ENCODE data around the gene C1QL2. TPM values are rescaled to one million over a fixed set of nuclear protein-coding genes. Genes with fewer than 3 reads are reported as not detected.

C1QL2 gene
- total and polyA plus RNA-seq, 7 donors: 0.03 TPM; not detected in 6

GRCh38 chr2:119181791-119182445 is 23.4 kb upstream of the C1QL2 start:
- no peaks in the 10 kb centered on the region for H3K36me3 ChIP-seq (ENCODE audit: insufficient read depth in 1 of 2, low read depth in 1 of 2)
- WGBS, 3 donors: 85 to 87% (median 85%) methylated on average over 13 of the region's 13 CpGs
- no peaks in the 10 kb centered on the region for H3K4me1 ChIP-seq
- intact Hi-C loops (cut with DNase I): no loop called here
- no peak overlapping the region for H3K27ac ChIP-seq
- DNase-seq: no peak
- no peaks in the 10 kb centered on the region for H3K27me3 ChIP-seq (ENCODE audit: insufficient read depth in 3 of 3, low read length in 2 of 3)
- no peak for TF ChIP-seq CTCF (IDR thresholded peaks at IDR 0.05)
- ATAC-seq: no peak
- H3K9me3 ChIP-seq: no peaks in the 10 kb centered on the region
- no peak overlapping the region for H3K4me3 ChIP-seq

GRCh38 chr2:119181391-119181790 is 22.8 kb upstream of the C1QL2 start:
- Histone ChIP-seq H3K36me3 (ENCODE audit: insufficient read depth in 1 of 2, low read depth in 1 of 2) (no peaks in the 10 kb centered on the region), H3K9me3 (no peaks in the 10 kb centered on the region), H3K27me3 (ENCODE audit: insufficient read depth in 3 of 3, low read length in 2 of 3) (no peaks in the 10 kb centered on the region), H3K4me3 (no peak overlapping the region), H3K4me1 (no peaks in the 10 kb centered on the region), H3K27ac (no peak overlapping the region)
- ATAC-seq: no peak
- TF ChIP-seq CTCF (IDR thresholded peaks at IDR 0.05): no peak
- intact Hi-C loops (cut with DNase I): no loop called here
- no peak for DNase-seq
- 88 to 92% (median 92%) methylated on average over 10 of the region's 10 CpGs for WGBS, 3 donors

- intact Hi-C loops (cut with DNase I): no loop called here
- no peaks in the 10 kb centered on the region for H3K9me3 ChIP-seq
- 68 to 76% (median 71%) methylated on average over 5 of the region's 5 CpGs for WGBS, 3 donors
These were observed 22.3 kb upstream of the C1QL2 start for GRCh38 chr2:119180892-119181291.

GRCh38 chr2:119179991-119180390 is 21.4 kb upstream of the C1QL2 start:
- WGBS, 3 donors: 87 to 89% (median 88%) methylated on average over 7 of the region's 7 CpGs
- TF ChIP-seq CTCF (IDR thresholded peaks at IDR 0.05): no peak
- Histone ChIP-seq H3K36me3 (ENCODE audit: insufficient read depth in 1 of 2, low read depth in 1 of 2) (no peaks in the 10 kb centered on the region), H3K4me3 (no peak overlapping the region), H3K4me1 (no peaks in the 10 kb centered on the region), H3K27ac (no peak overlapping the region), H3K9me3 (no peaks in the 10 kb centered on the region), H3K27me3 (ENCODE audit: insufficient read depth in 3 of 3, low read length in 2 of 3) (no peaks in the 10 kb centered on the region)
- ATAC-seq (peak in 2 of 4 donors; percentile 26 to 48), DNase-seq (no peak)
- intact Hi-C loops (cut with DNase I): loop anchor here in 1 of 2 donors (5.0 kb wide), 1 partner anchor 298 kb away; no protein-coding TSS in a partner anchor

More at GRCh38 chr2:119180892-119181291, 22.3 kb upstream of the C1QL2 start:
- no peak for TF ChIP-seq CTCF (IDR thresholded peaks at IDR 0.05)
- no peak for ATAC-seq
- Histone ChIP-seq H3K4me1 (no peaks in the 10 kb centered on the region), H3K27ac (no peak overlapping the region), H3K36me3 (ENCODE audit: insufficient read depth in 1 of 2, low read depth in 1 of 2) (no peaks in the 10 kb centered on the region), H3K4me3 (no peak overlapping the region), H3K27me3 (ENCODE audit: insufficient read depth in 3 of 3, low read length in 2 of 3) (no peaks in the 10 kb centered on the region)
- no peak for DNase-seq

GRCh38 chr2:119179202-119179601 is 20.7 kb upstream of the C1QL2 start:
- H3K36me3 ChIP-seq (ENCODE audit: insufficient read depth in 1 of 2, low read depth in 1 of 2): no peaks in the 10 kb centered on the region
- no peak overlapping the region for H3K27ac ChIP-seq
- no peak overlapping the region for H3K4me3 ChIP-seq
- H3K27me3 ChIP-seq (ENCODE audit: insufficient read depth in 3 of 3, low read length in 2 of 3): no peaks in the 10 kb centered on the region
- H3K9me3 ChIP-seq: no peaks in the 10 kb centered on the region
- 24 to 40% (median 38%) methylated on average over 2 of the region's 2 CpGs for WGBS, 3 donors
- no peaks in the 10 kb centered on the region for H3K4me1 ChIP-seq
- intact Hi-C loops (cut with DNase I): loop anchor here in 1 of 2 donors (5.0 kb wide), 1 partner anchor 297 kb away; no protein-coding TSS in a partner anchor
- TF ChIP-seq CTCF (IDR thresholded peaks at IDR 0.05): no peak
- DNase-seq (no peak), ATAC-seq (peak in 2 of 4 donors; percentile 41 to 47)

All from psoas muscle (tissue), 8 donors.